Large intestine (tissue), 3 donors: ENCODE results near the gene STYX. TPM values are rescaled to one million over a fixed set of nuclear protein-coding genes. Genes with fewer than 3 reads are reported as not detected.

Source experiments
- DNase-seq, 2 donors: peaks; one replicate each; pipeline versions ENCODE4 v3.0.0 to v3.0.0-alpha.2; 2013
- H3K27ac ChIP-seq: one replicate; pipeline ENCODE4 v1.5.1; 2013; ENCODE audit warnings: low read length
- H3K27me3 ChIP-seq: 2 replicates; pipeline ENCODE4 v1.6.1; 2013; ENCODE audit warnings: low read length; ENCODE audit not compliant: control insufficient read depth, insufficient read depth
- H3K36me3 ChIP-seq: 2 replicates; pipeline ENCODE4 v1.6.1; 2013; ENCODE audit warnings: low read length; ENCODE audit not compliant: control insufficient read depth, insufficient read depth
- H3K4me1 ChIP-seq: one replicate; pipeline ENCODE4 v1.6.1; 2013; ENCODE audit warnings: low read length; ENCODE audit not compliant: control insufficient read depth, insufficient read depth
- H3K4me3 ChIP-seq: one replicate; pipeline ENCODE4 v1.5.1; 2013; ENCODE audit warnings: low read length
- H3K9me3 ChIP-seq: one replicate; pipeline ENCODE4 v1.6.1; 2013; ENCODE audit warnings: mild to moderate bottlenecking, low read depth, low read length, moderate library complexity; ENCODE audit not compliant: control insufficient read depth
- WGBS: methylation state at CpG from one replicate; pipeline ENCODE4 v1.1.5; 2013; ENCODE audit warnings: low lambda C conversion rate; ENCODE audit not compliant: insufficient coverage; 5-methylcytosine and 5-hydroxymethylcytosine counted together
- polyA plus RNA-seq: library from polyadenylated mRNA; unstranded; fragments of 120-200 nt; gene quantifications from one replicate; pipeline ENCODE4 v1.2.1, GENCODE V29; 2013

Gene STYX
- polyA plus RNA-seq, 1 donor = 11.9 TPM

GRCh38 chr14:52783206-52783605 lies 53.2 kb downstream of the STYX start:
- WGBS = 100% methylated on average over 1 of the region's 1 CpG
- no peak for DNase-seq
- H3K4me3 ChIP-seq = no peak overlapping the region
- H3K36me3 ChIP-seq = peaks cover 12% of the 10 kb centered on the region
- H3K27ac ChIP-seq = no peak overlapping the region
- no peaks in the 10 kb centered on the region for H3K9me3 ChIP-seq
- H3K27me3 ChIP-seq = no peaks in the 10 kb centered on the region
- no peaks in the 10 kb centered on the region for H3K4me1 ChIP-seq

GRCh38 chr14:52786887-52787286 lies 56.9 kb downstream of the STYX start:
- Histone ChIP-seq H3K9me3 (no peaks in the 10 kb centered on the region), H3K36me3 (no peaks in the 10 kb centered on the region), H3K4me3 (no peak overlapping the region), H3K27me3 (no peaks in the 10 kb centered on the region), H3K27ac (no peak overlapping the region), H3K4me1 (no peaks in the 10 kb centered on the region)
- DNase-seq = no peak

- H3K27me3 ChIP-seq = no peaks in the 10 kb centered on the region
- WGBS = no CpG with 5 or more reads among the region's 2 CpGs
- H3K4me1 ChIP-seq = no peaks in the 10 kb centered on the region
- H3K27ac ChIP-seq = no peak overlapping the region
- no peaks in the 10 kb centered on the region for H3K36me3 ChIP-seq
- H3K4me3 ChIP-seq = no peak overlapping the region
- H3K9me3 ChIP-seq = no peaks in the 10 kb centered on the region
- no peak for DNase-seq
These were observed 59.2 kb downstream of the STYX start for GRCh38 chr14:52789118-52789517.

DNA sequence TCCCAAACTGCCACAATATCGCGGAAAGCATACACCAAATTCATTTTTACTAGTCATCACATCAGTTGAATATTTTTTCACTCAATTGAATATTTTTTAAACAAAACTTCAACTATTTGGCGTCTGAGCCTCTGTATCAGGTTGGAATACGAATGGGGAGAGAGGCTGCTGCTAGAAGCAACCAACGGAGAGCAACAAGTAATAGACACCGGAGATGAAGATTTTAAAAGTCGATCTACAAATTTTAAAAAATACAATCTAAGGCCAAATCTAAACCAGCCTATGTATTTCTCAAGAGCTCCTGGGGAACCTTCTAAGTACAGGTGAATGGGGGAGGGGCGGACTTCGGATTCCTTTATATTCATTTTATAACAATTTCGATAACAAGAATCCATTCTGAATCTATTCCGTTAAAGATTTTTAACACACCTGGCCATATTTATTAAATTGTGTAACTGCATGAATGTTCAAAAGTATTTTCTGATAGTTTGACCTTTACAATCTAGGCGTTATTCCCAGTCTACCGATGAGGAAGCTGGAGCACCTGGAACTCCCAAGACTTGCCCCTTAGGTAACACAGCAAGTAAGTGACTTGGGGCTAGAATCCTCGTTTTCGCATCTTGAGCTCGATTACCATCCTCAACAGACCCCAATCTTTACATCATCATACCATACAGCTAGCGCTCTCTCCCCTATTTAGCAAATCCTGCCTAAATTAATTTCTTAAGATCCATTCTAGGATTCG lies 60.2 kb downstream of the STYX start:
- no peaks in the 10 kb centered on the region for H3K4me1 ChIP-seq
- peak overlapping the region; percentile 79 for H3K4me3 ChIP-seq
- H3K9me3 ChIP-seq = no peaks in the 10 kb centered on the region
- no peaks in the 10 kb centered on the region for H3K27me3 ChIP-seq
- no peak overlapping the region for H3K27ac ChIP-seq
- WGBS = 87% methylated on average over 3 of the region's 18 CpGs
- peak in 1 of 2 donors; percentile 32 for DNase-seq
- no peaks in the 10 kb centered on the region for H3K36me3 ChIP-seq

DNA sequence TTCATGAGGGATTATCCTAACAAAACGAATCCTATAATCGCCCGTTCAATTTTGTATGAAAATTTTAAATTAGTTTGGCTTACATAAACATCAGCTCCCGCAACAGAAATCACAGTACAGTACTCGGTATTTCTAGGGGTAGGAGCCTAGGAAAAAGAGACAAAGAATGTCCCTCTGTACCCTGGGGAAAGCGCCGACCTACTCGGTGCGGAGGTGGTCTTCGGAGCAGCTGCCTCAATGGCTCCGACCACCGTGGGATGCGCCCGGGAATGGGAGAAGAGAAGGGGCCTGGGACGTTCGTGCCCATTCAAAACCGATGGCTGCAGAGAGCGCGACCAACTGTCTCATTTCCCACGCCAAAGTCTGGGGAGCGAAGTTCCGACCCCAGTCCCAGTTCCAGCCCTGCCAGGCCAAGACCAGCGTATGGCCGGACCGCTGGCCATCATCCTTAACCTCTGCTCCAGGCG lies 60.8 kb downstream of the STYX start:
- Histone ChIP-seq H3K36me3 (no peaks in the 10 kb centered on the region), H3K27ac (peak overlapping the region; percentile 73), H3K4me3 (peak overlapping the region; percentile 79), H3K27me3 (no peaks in the 10 kb centered on the region), H3K4me1 (no peaks in the 10 kb centered on the region), H3K9me3 (no peaks in the 10 kb centered on the region)
- no CpG with 5 or more reads among the region's 26 CpGs for WGBS
- no peak for DNase-seq

GRCh38 chr14:52791223-52792096 lies 61.5 kb downstream of the STYX start, which contains the start of gene GNPNAT1:
TSS of gene GNPNAT1 (minus strand) at chr14:52791607. CDS start at chr14:52784650, 6,957 bp downstream.
- no peaks in the 10 kb centered on the region for H3K36me3 ChIP-seq
- H3K4me1 ChIP-seq = no peaks in the 10 kb centered on the region
- peak; percentile 77 to 91 for DNase-seq
- no peaks in the 10 kb centered on the region for H3K27me3 ChIP-seq
- H3K27ac ChIP-seq = peak within 1 kb of the TSS; percentile 73
- H3K9me3 ChIP-seq = no peaks in the 10 kb centered on the region
- H3K4me3 ChIP-seq = peak within 1 kb of the TSS; percentile 79
- no CpG with 5 or more reads among the region's 74 CpGs for WGBS

GRCh38 chr14:52792097-52792415 lies 62.1 kb downstream of the STYX start:
- Histone ChIP-seq H3K27me3 (no peaks in the 10 kb centered on the region), H3K36me3 (no peaks in the 10 kb centered on the region), H3K9me3 (no peaks in the 10 kb centered on the region), H3K4me1 (no peaks in the 10 kb centered on the region), H3K27ac (peak overlapping the region; percentile 69), H3K4me3 (peak overlapping the region; percentile 42)
- peak in 1 of 2 donors; percentile 16 for DNase-seq
- WGBS = no CpG with 5 or more reads among the region's 7 CpGs

- Histone ChIP-seq H3K27ac (no peak overlapping the region), H3K9me3 (no peaks in the 10 kb centered on the region), H3K36me3 (no peaks in the 10 kb centered on the region), H3K27me3 (no peaks in the 10 kb centered on the region), H3K4me3 (no peak overlapping the region), H3K4me1 (no peaks in the 10 kb centered on the region)
- WGBS = no CpG with 5 or more reads among the region's 2 CpGs
- DNase-seq = no peak
These were observed 63.1 kb downstream of the STYX start for GRCh38 chr14:52793061-52793460.

GRCh38 chr14:52797653-52798052 lies 67.7 kb downstream of the STYX start:
- Histone ChIP-seq H3K36me3 (no peaks in the 10 kb centered on the region), H3K27me3 (no peaks in the 10 kb centered on the region), H3K27ac (no peak overlapping the region), H3K4me3 (no peak overlapping the region), H3K9me3 (no peaks in the 10 kb centered on the region), H3K4me1 (no peaks in the 10 kb centered on the region)
- no peak for DNase-seq
- WGBS = 67% methylated on average over 1 of the region's 3 CpGs

DNA sequence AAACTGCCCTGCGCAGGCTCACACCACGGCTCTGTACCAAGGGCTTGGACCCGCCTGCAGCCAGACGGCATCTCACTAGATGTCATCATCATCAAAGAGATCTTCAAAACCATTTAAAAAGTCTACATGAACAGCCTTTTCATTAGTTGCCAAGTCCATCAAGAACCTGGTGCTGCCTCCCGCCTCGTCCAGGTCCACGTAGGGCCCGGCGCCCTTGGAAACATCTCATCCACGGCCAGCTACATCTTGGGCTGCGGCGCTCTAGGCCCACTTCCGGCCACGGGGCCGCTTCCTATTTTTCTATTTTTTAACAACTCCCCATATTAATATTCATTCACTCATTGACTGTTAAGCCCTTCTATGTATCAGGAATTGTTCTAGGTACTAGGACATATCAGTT lies 68.9 kb downstream of the STYX start:
- H3K4me1 ChIP-seq = no peaks in the 10 kb centered on the region
- H3K36me3 ChIP-seq = no peaks in the 10 kb centered on the region
- no peaks in the 10 kb centered on the region for H3K27me3 ChIP-seq
- no peak overlapping the region for H3K27ac ChIP-seq
- 98% methylated on average over 9 of the region's 15 CpGs for WGBS
- no peak for DNase-seq
- H3K9me3 ChIP-seq = no peaks in the 10 kb centered on the region
- H3K4me3 ChIP-seq = no peak overlapping the region
